WTC11 (cell line): ENCODE data around the gene RNF19B. TPM values are rescaled to one million over a fixed set of nuclear protein-coding genes. Genes with fewer than 3 reads are reported as not detected.

Source experiments
- ATAC-seq: fragments of 200-7000 bp; cut with Tn5 transposase; 2 replicates; pipeline ENCODE4 v1.10.0; 2021; ENCODE audit warnings: mild to moderate bottlenecking, moderate library complexity
- CTCF ChIA-PET: fragments of 300-600 bp; sonication (Branson Sonifier 250); formaldehyde crosslinking; loops from one replicate; lab custom pipeline; 2021; ENCODE audit warnings: antibody characterized with exemption; lab: Charles Lee
- POLR2A ChIA-PET: fragments of 350-600 bp; sonication (Branson Sonifier 250); formaldehyde crosslinking; loops from one replicate; lab custom pipeline; 2021; ENCODE audit warnings: antibody characterized with exemption; lab: Charles Lee
- DNase-seq: peaks from one replicate; pipeline ENCODE4 v3.0.0; 2021; ENCODE audit warnings: low spot score
- H3K27ac Mint-ChIP-seq: 2 replicates; pipeline ENCODE4 v1.8.0; 2021; ENCODE audit warnings: mixed read lengths
- H3K27me3 Mint-ChIP-seq: 2 replicates; pipeline ENCODE4 v1.8.0; 2021; ENCODE audit warnings: low read depth, mild to moderate bottlenecking, moderate library complexity, mixed read lengths
- H3K36me3 Mint-ChIP-seq: 2 replicates; pipeline ENCODE4 v1.8.0; 2021; ENCODE audit warnings: mixed read lengths
- H3K4me1 Mint-ChIP-seq: 2 replicates; pipeline ENCODE4 v1.8.0; 2022; ENCODE audit warnings: mixed read lengths
- H3K4me3 Mint-ChIP-seq: 2 replicates; pipeline ENCODE4 v1.8.0; 2021; ENCODE audit warnings: mild to moderate bottlenecking, moderate library complexity, mixed read lengths
- H3K9me3 Mint-ChIP-seq: 2 replicates; pipeline ENCODE4 v1.8.0; 2021; ENCODE audit warnings: mixed read lengths
- ETV6 ChIP-seq: sonication (generic); formaldehyde crosslinking; IDR thresholded peaks from 2 replicates; pipeline ENCODE4 v1.8.1; 2022; ENCODE audit warnings: mild to moderate bottlenecking, missing genetic modification reagents
- FOXP1 ChIP-seq: sonication (generic); formaldehyde crosslinking; IDR thresholded peaks from 2 replicates; pipeline ENCODE4 v1.8.0; 2022; ENCODE audit warnings: missing genetic modification reagents, mild to moderate bottlenecking, moderate library complexity, borderline replicate concordance
- GRHL2 ChIP-seq: fragments of 250-450 bp; sonication (Bioruptor Pico); IDR thresholded peaks from 2 replicates; pipeline ENCODE4 v1.8.0; 2022; ENCODE audit warnings: mild to moderate bottlenecking, moderate library complexity; ENCODE audit not compliant: insufficient replicate concordance, severe bottlenecking
- JUN ChIP-seq: sonication (generic); formaldehyde crosslinking; IDR thresholded peaks from 2 replicates; pipeline ENCODE4 v1.8.0; 2023; ENCODE audit warnings: mild to moderate bottlenecking, missing genetic modification reagents
- NR2C2 ChIP-seq: sonication (generic); formaldehyde crosslinking; IDR thresholded peaks from 2 replicates; pipeline ENCODE4 v1.8.0; 2022; ENCODE audit warnings: mild to moderate bottlenecking, missing genetic modification reagents
- RELA ChIP-seq: sonication (generic); formaldehyde crosslinking; IDR thresholded peaks from 2 replicates; pipeline ENCODE4 v1.8.1; 2022; ENCODE audit warnings: missing genetic modification reagents, mild to moderate bottlenecking, borderline replicate concordance
- TEAD4 ChIP-seq: sonication (generic); formaldehyde crosslinking; IDR thresholded peaks from 2 replicates; pipeline ENCODE4 v1.8.0; 2022; ENCODE audit warnings: mild to moderate bottlenecking, missing genetic modification reagents
- ZBTB21 ChIP-seq: sonication (generic); formaldehyde crosslinking; IDR thresholded peaks from 2 replicates; pipeline ENCODE4 v1.8.1; 2023; ENCODE audit warnings: mild to moderate bottlenecking, missing genetic modification reagents, borderline replicate concordance
- ZNF121 ChIP-seq: sonication (generic); formaldehyde crosslinking; IDR thresholded peaks from 2 replicates; pipeline ENCODE4 v1.8.0; 2023; ENCODE audit warnings: missing genetic modification reagents
- ZNF263 ChIP-seq: sonication (generic); formaldehyde crosslinking; IDR thresholded peaks from 2 replicates; pipeline ENCODE4 v1.8.1; 2022; ENCODE audit warnings: low read depth, mild to moderate bottlenecking, moderate library complexity, missing genetic modification reagents
- total RNA-seq: library from RNA; stranded (reverse); gene quantifications from 3 replicates; pipeline ENCODE4 v1.2.3, GENCODE V29; 2021
- TF ChIP-seq, protein P1 (sequence below): sonication (generic); formaldehyde crosslinking; IDR thresholded peaks from 2 replicates; pipeline ENCODE4 v1.8.1; 2022; ENCODE audit warnings: low read depth, mild to moderate bottlenecking, moderate library complexity, missing genetic modification reagents, borderline replicate concordance
- TF ChIP-seq, protein P2 (sequence below): fragments of 250-450 bp; sonication (Bioruptor Pico); IDR thresholded peaks from 2 replicates; pipeline ENCODE4 v1.8.0; 2021; ENCODE audit warnings: mild to moderate bottlenecking
- TF ChIP-seq, protein P3 (sequence below): sonication (generic); formaldehyde crosslinking; IDR thresholded peaks from 2 replicates; pipeline ENCODE4 v1.8.1; 2023; ENCODE audit warnings: mild to moderate bottlenecking, missing genetic modification reagents, moderate library complexity
- TF ChIP-seq, protein P4 (sequence below): sonication (generic); formaldehyde crosslinking; IDR thresholded peaks from 2 replicates; pipeline ENCODE4 v1.8.0; 2023; ENCODE audit warnings: mild to moderate bottlenecking, missing genetic modification reagents
- TF ChIP-seq, protein P5 (sequence below): fragments of 250-450 bp; sonication (Bioruptor Pico); IDR thresholded peaks from 2 replicates; pipeline ENCODE4 v1.9.0; 2021; ENCODE audit warnings: moderate library complexity, mild to moderate bottlenecking, inconsistent platforms, borderline replicate concordance

Gene RNF19B
- total RNA-seq, 1 experiment from 2014 or later = 21.9 TPM

DNA sequence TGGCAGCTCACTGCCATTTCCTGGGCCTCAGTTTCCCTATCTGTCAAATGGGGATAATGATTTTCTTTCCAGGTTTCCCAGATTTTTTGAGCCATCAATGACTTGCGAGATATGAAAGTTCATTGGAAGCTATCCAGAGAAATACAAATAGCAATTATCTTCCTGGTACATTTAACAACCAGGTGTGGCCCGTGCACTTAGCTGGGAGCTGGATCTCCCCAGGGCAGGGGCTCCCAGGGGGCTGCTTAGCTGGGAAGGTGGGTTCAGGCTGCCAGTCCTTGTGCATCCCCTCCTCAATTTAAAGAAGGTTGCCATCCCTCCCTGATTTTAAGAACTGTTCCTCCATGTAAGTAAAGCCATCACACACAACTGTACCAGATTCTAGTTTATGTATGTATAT lies 59.8 kb downstream of the RNF19B start:
- no peak overlapping the region for H3K4me3 Mint-ChIP-seq
- POLR2A ChIA-PET = no interaction called here
- H3K9me3 Mint-ChIP-seq = 0 out of 2 replicates have a peak, but pooled peaks cover 1% of the 10 kb centered on the region
- no peak overlapping the region for H3K27ac Mint-ChIP-seq
- H3K4me1 Mint-ChIP-seq = peaks cover 9% of the 10 kb centered on the region
- no peak for DNase-seq
- H3K27me3 Mint-ChIP-seq = peaks cover 43% of the 10 kb centered on the region
- no peaks in the 10 kb centered on the region for H3K36me3 Mint-ChIP-seq
- no peak for TF ChIP-seq ZNF121 (CRISPR knock-in tag)
- TF ChIP-seq, all 79 proteins: peak for 0
- CTCF ChIA-PET = interaction anchor here (1.0 to 1.9 kb wide), 4 partner anchors 12 to 29 kb away, joined by 3 to 10 read pairs (median 4); no protein-coding TSS in a partner anchor
- no peak for ATAC-seq

DNA sequence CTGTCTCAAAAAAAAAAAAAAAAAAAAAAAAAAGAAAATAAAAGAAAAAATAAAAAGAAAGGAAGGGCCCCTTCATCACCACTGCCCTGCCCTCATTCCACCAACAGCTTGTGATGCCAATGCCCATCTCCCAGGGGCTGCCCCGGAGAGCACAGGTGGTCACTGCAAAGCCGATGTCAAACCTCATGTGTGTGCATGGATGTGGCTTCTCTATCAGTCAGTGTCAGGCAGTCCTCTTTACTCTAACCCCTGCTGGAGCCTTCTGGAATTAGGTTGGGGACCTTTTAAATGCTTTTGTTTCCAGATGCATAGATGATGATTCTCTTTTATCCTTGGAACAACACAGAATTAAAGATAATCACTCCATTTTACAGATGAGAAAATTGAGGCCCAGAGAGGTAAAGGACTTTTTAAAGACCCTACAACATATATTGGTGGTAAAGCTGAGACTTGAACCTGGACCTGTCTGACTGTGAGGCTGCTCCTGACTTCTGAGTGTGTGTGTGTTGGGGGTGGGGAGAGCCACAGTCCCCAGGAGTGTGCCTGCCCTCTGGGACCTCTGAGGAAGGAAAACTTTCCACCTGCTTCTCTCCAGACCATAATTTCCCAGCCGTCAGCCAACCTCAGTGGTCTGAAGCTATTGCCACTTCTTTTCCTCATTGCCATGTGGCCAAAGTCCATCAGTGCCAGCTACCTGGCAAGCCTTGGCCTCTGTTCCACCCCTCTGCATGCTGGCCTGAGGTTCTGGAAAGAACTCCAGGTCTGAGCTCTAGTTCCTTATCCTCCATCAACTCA lies 60.4 kb downstream of the RNF19B start:
- no peak for DNase-seq
- no peak for TF ChIP-seq FOXP1 (CRISPR knock-in tag)
- no peak for TF ChIP-seq ZNF263 (CRISPR knock-in tag)
- TF ChIP-seq, protein P1, sequence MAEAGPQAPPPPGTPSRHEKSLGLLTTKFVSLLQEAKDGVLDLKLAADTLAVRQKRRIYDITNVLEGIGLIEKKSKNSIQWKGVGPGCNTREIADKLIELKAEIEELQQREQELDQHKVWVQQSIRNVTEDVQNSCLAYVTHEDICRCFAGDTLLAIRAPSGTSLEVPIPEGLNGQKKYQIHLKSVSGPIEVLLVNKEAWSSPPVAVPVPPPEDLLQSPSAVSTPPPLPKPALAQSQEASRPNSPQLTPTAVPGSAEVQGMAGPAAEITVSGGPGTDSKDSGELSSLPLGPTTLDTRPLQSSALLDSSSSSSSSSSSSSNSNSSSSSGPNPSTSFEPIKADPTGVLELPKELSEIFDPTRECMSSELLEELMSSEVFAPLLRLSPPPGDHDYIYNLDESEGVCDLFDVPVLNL (CRISPR knock-in tag) = no peak
- TF ChIP-seq, all 79 proteins: peak for 0
- Mint-ChIP-seq H3K9me3 (no peaks in the 10 kb centered on the region), H3K27me3 (peaks cover 48% of the 10 kb centered on the region), H3K4me3 (no peak overlapping the region), H3K36me3 (no peaks in the 10 kb centered on the region), H3K4me1 (peaks cover 9% of the 10 kb centered on the region), H3K27ac (no peak overlapping the region)
- ChIA-PET CTCF (interaction anchor here (1.0 to 1.9 kb wide), 4 partner anchors 11 to 28 kb away, joined by 3 to 10 read pairs (median 4); no protein-coding TSS in a partner anchor), POLR2A (no interaction called here)
- no peak for ATAC-seq

DNA sequence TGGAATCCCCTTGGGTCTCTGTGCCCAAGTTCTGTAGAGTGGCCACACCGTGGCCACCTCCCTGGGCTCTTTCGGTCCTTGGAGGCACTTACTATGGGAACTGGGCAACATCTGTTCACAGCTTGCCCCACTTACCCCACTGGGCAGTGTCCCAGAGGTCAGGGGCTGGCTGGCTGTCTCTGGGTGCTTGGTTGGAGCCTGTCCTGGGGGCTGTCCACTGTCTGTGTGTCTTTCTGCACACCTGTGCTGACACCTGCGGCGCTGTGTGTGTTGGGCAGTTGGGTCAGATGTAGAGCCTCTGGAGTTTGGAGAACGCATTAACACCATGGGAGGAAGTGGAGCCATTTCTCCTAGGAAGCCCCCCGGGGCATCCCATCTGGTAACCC lies 62.1 kb downstream of the RNF19B start:
- POLR2A ChIA-PET = no interaction called here
- no peak for ATAC-seq
- H3K27me3 Mint-ChIP-seq = peaks cover 60% of the 10 kb centered on the region
- H3K4me3 Mint-ChIP-seq = peak overlapping the region; percentile 63
- no peak for DNase-seq
- no peak overlapping the region for H3K27ac Mint-ChIP-seq
- TF ChIP-seq, protein P2, sequence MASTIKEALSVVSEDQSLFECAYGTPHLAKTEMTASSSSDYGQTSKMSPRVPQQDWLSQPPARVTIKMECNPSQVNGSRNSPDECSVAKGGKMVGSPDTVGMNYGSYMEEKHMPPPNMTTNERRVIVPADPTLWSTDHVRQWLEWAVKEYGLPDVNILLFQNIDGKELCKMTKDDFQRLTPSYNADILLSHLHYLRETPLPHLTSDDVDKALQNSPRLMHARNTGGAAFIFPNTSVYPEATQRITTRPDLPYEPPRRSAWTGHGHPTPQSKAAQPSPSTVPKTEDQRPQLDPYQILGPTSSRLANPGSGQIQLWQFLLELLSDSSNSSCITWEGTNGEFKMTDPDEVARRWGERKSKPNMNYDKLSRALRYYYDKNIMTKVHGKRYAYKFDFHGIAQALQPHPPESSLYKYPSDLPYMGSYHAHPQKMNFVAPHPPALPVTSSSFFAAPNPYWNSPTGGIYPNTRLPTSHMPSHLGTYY (CRISPR knock-in tag) = no peak
- TF ChIP-seq ETV6 (no peak), JUN (CRISPR knock-in tag) (no peak)
- TF ChIP-seq, protein P3, sequence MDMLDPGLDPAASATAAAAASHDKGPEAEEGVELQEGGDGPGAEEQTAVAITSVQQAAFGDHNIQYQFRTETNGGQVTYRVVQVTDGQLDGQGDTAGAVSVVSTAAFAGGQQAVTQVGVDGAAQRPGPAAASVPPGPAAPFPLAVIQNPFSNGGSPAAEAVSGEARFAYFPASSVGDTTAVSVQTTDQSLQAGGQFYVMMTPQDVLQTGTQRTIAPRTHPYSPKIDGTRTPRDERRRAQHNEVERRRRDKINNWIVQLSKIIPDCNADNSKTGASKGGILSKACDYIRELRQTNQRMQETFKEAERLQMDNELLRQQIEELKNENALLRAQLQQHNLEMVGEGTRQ (CRISPR knock-in tag) = no peak
- H3K36me3 Mint-ChIP-seq = no peaks in the 10 kb centered on the region
- H3K4me1 Mint-ChIP-seq = peaks cover 9% of the 10 kb centered on the region
- no peaks in the 10 kb centered on the region for H3K9me3 Mint-ChIP-seq
- CTCF ChIA-PET = no interaction called here

DNA sequence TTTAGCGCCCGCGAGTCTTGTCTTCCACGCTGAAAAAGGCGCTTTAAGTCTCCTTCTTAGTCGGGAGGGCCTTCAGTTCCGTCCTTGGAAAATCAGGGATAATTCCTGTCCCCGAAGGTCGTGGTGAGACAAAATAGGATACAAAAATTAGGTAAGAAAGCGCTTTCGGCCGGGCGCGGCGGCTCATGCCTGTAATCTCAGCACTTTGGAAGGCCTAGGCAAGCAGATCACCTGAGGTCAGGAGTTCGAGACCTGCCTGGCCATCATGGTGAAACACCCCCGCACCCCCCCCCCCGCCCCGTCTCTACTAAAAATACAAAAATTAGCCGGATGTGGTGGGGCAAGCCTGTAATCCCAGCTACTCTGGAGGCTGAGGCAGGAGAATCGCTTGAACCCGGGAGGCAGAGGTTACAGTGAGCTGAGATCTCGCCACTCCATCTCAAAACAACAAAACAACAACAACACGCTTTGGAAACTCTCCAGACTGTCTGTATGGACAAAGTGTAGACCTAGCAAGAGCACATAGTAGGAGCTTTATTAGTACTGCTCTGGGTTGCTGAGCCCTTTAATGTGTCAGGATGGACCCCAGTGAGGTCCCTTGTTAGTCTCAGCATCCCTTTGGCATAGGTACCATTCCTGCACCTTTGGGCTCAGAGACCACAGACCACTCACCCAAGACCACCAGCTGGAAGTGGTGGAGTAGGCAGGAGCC lies 62.6 kb downstream of the RNF19B start:
- DNase-seq (no peak), ATAC-seq (no peak)
- Mint-ChIP-seq H3K36me3 (no peaks in the 10 kb centered on the region), H3K27me3 (peaks cover 64% of the 10 kb centered on the region), H3K4me1 (peaks cover 9% of the 10 kb centered on the region), H3K9me3 (no peaks in the 10 kb centered on the region), H3K4me3 (peak overlapping the region; percentile 79), H3K27ac (no peak overlapping the region)
- CTCF ChIA-PET = interaction anchor here (0.7 to 4.4 kb wide), 3 partner anchors 15 to 31 kb away, joined by 3 to 14 read pairs (median 4); no protein-coding TSS in a partner anchor
- POLR2A ChIA-PET = interaction anchor here (0.6 kb wide), 1 partner anchor 16 kb away, joined by 3 read pairs; the partner anchor contains the start of gene HPCA
- TF ChIP-seq NR2C2 (CRISPR knock-in tag) (no peak), RELA (CRISPR knock-in tag) (no peak), GRHL2 (CRISPR knock-in tag) (no peak), ETV6 (no peak), ZBTB21 (CRISPR knock-in tag) (no peak), TEAD4 (CRISPR knock-in tag) (no peak)
- TF ChIP-seq, protein P4, sequence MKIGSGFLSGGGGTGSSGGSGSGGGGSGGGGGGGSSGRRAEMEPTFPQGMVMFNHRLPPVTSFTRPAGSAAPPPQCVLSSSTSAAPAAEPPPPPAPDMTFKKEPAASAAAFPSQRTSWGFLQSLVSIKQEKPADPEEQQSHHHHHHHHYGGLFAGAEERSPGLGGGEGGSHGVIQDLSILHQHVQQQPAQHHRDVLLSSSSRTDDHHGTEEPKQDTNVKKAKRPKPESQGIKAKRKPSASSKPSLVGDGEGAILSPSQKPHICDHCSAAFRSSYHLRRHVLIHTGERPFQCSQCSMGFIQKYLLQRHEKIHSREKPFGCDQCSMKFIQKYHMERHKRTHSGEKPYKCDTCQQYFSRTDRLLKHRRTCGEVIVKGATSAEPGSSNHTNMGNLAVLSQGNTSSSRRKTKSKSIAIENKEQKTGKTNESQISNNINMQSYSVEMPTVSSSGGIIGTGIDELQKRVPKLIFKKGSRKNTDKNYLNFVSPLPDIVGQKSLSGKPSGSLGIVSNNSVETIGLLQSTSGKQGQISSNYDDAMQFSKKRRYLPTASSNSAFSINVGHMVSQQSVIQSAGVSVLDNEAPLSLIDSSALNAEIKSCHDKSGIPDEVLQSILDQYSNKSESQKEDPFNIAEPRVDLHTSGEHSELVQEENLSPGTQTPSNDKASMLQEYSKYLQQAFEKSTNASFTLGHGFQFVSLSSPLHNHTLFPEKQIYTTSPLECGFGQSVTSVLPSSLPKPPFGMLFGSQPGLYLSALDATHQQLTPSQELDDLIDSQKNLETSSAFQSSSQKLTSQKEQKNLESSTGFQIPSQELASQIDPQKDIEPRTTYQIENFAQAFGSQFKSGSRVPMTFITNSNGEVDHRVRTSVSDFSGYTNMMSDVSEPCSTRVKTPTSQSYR (CRISPR knock-in tag) = no peak
- TF ChIP-seq, protein P5, sequence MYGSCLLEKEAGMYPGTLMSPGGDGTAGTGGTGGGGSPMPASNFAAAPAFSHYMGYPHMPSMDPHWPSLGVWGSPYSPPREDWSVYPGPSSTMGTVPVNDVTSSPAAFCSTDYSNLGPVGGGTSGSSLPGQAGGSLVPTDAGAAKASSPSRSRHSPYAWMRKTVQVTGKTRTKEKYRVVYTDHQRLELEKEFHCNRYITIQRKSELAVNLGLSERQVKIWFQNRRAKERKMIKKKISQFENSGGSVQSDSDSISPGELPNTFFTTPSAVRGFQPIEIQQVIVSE (CRISPR knock-in tag) = no peak
- TF ChIP-seq, protein P1 (CRISPR knock-in tag) = no peak
